PC-9 (cell line): ENCODE measurements around the gene NFX1.

Source experiments
- CTCF ChIP-seq: fragments of 200-600 bp; sonication (generic); conservative IDR thresholded peaks from 2 replicates; pipeline ENCODE4 v1.6.1; 2017; ENCODE audit warnings: mixed run types, antibody characterized with exemption, mild to moderate bottlenecking, moderate library complexity
- EZH2 ChIP-seq: fragments of 200-600 bp; sonication (generic); IDR thresholded peaks from 2 replicates; pipeline ENCODE4 v1.8.0; 2017; ENCODE audit warnings: antibody characterized with exemption, low read depth

- TF ChIP-seq CTCF (peak; percentile 73), EZH2 (no peak)
These were observed 3.2 kb upstream of the NFX1 start for GRCh38 chr9:33287087-33287490.
